Gastroesophageal sphincter (tissue), 4 donors: Measurements from ENCODE around the gene KIRREL1. TPM values are rescaled to one million over a fixed set of nuclear protein-coding genes. Genes with fewer than 3 reads are reported as not detected.
A peak's percentile ranks its signal among the peaks of the same experiment; 100 is the strongest.

ENCODE experiments used
- ATAC-seq: fragments of 150-250 bp; one replicate; pipeline ENCODE4 v1.9.1; 2016; ENCODE audit warnings: mild to moderate bottlenecking, moderate library complexity
- H3K27ac ChIP-seq, 4 donors: fragments of 200-600 bp; sonication (generic) in 3 of 4; 1 replicate in 3 of 4; 2 replicates in 1 of 4; pipeline ENCODE4 v1.5.1; 2016 to 2019
- H3K27me3 ChIP-seq: fragments of 200-600 bp; sonication (generic); one replicate; pipeline ENCODE4 v1.5.1; 2019
- H3K36me3 ChIP-seq, 2 donors: fragments of 200-600 bp; sonication (generic); one replicate each; pipeline ENCODE4 v1.5.1; 2019; ENCODE audit warnings: control low read depth in 1 of 2
- H3K4me1 ChIP-seq, 3 donors: fragments of 200-600 bp; sonication (generic); 1 replicate in 2 of 3; 2 replicates in 1 of 3; pipeline ENCODE4 v1.5.1; 2016 to 2019; ENCODE audit warnings: control low read depth in 2 of 3
- H3K4me3 ChIP-seq, 2 donors: fragments of 200-600 bp; sonication (generic); one replicate each; pipeline ENCODE4 v1.5.1; 2019; ENCODE audit warnings: mild to moderate bottlenecking in 1 of 2, moderate library complexity in 1 of 2
- H3K9me3 ChIP-seq, 3 donors: fragments of 200-600 bp; sonication (generic); one replicate each; pipeline ENCODE4 v1.5.1; 2017 to 2019; ENCODE audit warnings: control low read depth in 2 of 3
- EP300 ChIP-seq: sonication (generic); formaldehyde crosslinking; IDR thresholded peaks from one replicate; pipeline ENCODE4 v1.6.1; 2017; ENCODE audit warnings: antibody characterized with exemption, mild to moderate bottlenecking
- POLR2A ChIP-seq, 2 donors: fragments of 450-650 bp; IDR thresholded peaks; one replicate each; pipeline ENCODE4 v1.6.1; 2017; ENCODE audit warnings: antibody characterized with exemption in 2 of 2, mild to moderate bottlenecking in 2 of 2, moderate library complexity in 1 of 2
- POLR2AphosphoS5 ChIP-seq: sonication (generic); formaldehyde crosslinking; IDR thresholded peaks from one replicate; pipeline ENCODE4 v1.6.1; 2017; ENCODE audit warnings: antibody characterized with exemption
- WGBS, 2 donors: methylation state at CpG; one replicate each; pipeline ENCODE4 v1.1.5; 2018; ENCODE audit warnings: low coverage in 1 of 2; 5-methylcytosine and 5-hydroxymethylcytosine counted together
- total RNA-seq, 4 donors: library from RNA; depleted of rRNA; stranded (reverse); fragments of >200 nt; gene quantifications; one replicate each; pipeline ENCODE4 v1.1.0, GENCODE V29; 2016
- TF ChIP-seq, protein P1 (sequence below), 4 experiments: fragments of 200-600 bp in 2 of 4; fragments of 450-650 bp in 2 of 4; sonication (generic) in 1 of 4; IDR thresholded peaks; one replicate each; pipeline ENCODE4 v1.5.1; 2017 to 2019; ENCODE audit warnings: antibody characterized with exemption in 4 of 4, mild to moderate bottlenecking in 2 of 4, moderate library complexity in 2 of 4

Gene KIRREL1
- total RNA-seq, 4 donors from 2014 or later = 43.1 to 73.1 (median 48.1) TPM

DNA sequence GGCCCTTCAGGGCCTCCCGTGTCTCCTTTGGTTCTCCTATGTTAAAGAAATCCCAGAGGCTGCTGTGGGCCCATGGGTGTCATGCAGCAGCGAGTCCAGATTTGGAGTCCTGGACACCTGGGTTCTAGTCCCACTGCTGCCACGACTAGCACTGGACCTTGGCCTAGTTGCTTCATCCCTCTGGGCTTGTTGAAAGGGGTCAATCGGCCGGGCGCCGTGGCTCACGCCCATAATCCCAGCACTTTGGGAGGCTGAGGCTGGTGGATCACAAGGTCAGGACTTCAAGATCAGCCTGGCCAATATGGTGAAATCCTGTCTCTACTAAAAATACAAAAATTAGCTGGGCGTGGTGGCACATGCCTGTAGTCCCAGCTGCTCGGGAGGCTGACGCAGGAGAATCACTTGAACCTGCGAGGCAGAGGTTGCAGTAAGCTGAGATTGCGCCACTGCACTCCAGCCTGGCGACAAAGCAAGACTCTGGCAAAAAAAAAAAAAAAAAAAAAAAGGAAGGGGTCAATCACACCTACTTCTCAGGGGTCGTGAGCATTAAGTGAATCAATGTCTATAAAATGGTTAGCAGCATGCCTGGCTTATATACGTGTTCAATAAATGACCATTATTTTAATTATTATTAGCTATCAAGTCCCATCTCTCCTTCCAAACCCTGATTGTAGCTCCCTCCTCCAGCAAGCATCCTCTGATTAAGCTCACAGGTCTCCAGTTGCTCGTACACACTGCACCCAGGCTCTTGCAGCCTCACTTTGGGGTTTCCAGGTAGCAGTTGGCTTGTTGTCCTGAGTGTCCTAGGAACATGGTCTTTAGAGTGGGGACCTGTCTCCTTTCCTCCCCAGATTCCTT, 43.8 kb downstream of the KIRREL1 start:
- H3K27me3 ChIP-seq = no peaks in the 10 kb centered on the region
- peaks cover 0 to 46% (median 8%) of the 10 kb centered on the region in 3 donors for H3K4me1 ChIP-seq
- no peaks in the 10 kb centered on the region for H3K9me3 ChIP-seq
- TF ChIP-seq EP300 (no peak), POLR2AphosphoS5 (no peak), POLR2A (IDR thresholded peaks at IDR 0.05) (no peak)
- TF ChIP-seq, protein P1, sequence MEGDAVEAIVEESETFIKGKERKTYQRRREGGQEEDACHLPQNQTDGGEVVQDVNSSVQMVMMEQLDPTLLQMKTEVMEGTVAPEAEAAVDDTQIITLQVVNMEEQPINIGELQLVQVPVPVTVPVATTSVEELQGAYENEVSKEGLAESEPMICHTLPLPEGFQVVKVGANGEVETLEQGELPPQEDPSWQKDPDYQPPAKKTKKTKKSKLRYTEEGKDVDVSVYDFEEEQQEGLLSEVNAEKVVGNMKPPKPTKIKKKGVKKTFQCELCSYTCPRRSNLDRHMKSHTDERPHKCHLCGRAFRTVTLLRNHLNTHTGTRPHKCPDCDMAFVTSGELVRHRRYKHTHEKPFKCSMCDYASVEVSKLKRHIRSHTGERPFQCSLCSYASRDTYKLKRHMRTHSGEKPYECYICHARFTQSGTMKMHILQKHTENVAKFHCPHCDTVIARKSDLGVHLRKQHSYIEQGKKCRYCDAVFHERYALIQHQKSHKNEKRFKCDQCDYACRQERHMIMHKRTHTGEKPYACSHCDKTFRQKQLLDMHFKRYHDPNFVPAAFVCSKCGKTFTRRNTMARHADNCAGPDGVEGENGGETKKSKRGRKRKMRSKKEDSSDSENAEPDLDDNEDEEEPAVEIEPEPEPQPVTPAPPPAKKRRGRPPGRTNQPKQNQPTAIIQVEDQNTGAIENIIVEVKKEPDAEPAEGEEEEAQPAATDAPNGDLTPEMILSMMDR (IDR thresholded peaks at IDR 0.05) = no peak
- WGBS, 2 donors = 79 to 85% methylated on average over 7 to 12 of the region's 17 CpGs
- no peak overlapping the region for H3K4me3 ChIP-seq
- peak overlapping the region in 1 of 4 donors; percentile 44 for H3K27ac ChIP-seq
- H3K36me3 ChIP-seq = no peaks in the 10 kb centered on the region
- ATAC-seq = no peak

- Histone ChIP-seq H3K27me3 (no peaks in the 10 kb centered on the region), H3K9me3 (no peaks in the 10 kb centered on the region), H3K36me3 (no peaks in the 10 kb centered on the region), H3K4me3 (no peak overlapping the region), H3K27ac (peak overlapping the region in 1 of 4 donors; percentile 44), H3K4me1 (peaks cover 0 to 46% (median 8%) of the 10 kb centered on the region in 3 donors)
- ATAC-seq = peak; percentile 35
- TF ChIP-seq, protein P1 (IDR thresholded peaks at IDR 0.05) = no peak
- no peak for TF ChIP-seq EP300
- no peak for TF ChIP-seq POLR2AphosphoS5
- no peak for TF ChIP-seq POLR2A (IDR thresholded peaks at IDR 0.05)
- WGBS, 2 donors = 9 to 31% methylated on average over 3 to 4 of the region's 9 CpGs
These were observed 44.5 kb downstream of the KIRREL1 start for GRCh38 chr1:158037866-158038359.

DNA sequence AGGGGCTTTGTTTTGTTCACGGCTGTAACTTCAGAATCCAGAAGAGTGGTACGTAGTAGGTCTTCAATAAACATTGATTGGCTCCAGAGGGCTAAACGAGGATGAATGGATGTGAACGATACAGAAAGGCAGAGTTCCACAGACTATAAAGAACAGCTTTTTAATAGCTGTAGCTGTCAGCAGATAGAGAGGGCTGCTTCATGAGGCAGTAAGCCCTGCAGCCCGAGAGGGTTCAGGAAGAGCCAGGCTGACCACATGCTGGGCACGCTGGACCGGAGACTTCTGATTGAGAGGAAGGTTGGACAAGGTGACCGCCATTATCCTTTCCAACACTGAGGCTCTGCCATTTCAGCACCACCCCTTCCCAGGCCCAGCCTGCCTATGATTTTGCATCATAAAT, 45.3 kb downstream of the KIRREL1 start:
- Histone ChIP-seq H3K27ac (no peak overlapping the region), H3K9me3 (no peaks in the 10 kb centered on the region), H3K36me3 (no peaks in the 10 kb centered on the region), H3K4me3 (no peak overlapping the region), H3K4me1 (peaks cover 0 to 55% (median 8%) of the 10 kb centered on the region in 3 donors), H3K27me3 (no peaks in the 10 kb centered on the region)
- TF ChIP-seq EP300 (no peak), POLR2AphosphoS5 (no peak), POLR2A (IDR thresholded peaks at IDR 0.05) (no peak)
- TF ChIP-seq, protein P1 (IDR thresholded peaks at IDR 0.05) = no peak
- 64 to 72% methylated on average over 4 to 7 of the region's 8 CpGs for WGBS, 2 donors
- ATAC-seq = no peak

DNA sequence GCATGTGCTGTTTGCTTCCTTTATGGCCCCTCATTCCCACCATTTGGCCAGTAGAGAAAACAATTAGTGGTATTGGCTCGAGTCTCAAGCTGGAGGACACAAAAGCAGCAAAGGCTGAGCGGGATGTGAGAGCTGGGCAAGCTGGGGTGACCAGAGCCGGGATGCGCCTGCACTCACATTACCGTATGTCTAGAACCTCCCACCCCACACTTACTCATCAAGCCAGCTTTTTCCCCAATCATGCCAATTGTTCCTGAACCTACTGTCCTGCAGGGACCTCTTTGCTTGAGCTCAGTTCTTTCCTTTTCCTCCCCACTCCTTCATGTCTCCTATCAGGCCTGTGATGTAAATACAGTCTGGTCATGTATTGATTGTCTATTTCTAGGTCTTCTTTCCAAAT, 45.9 kb downstream of the KIRREL1 start:
- 58 to 77% methylated on average over 3 to 5 of the region's 5 CpGs for WGBS, 2 donors
- Histone ChIP-seq H3K27ac (no peak overlapping the region), H3K36me3 (no peaks in the 10 kb centered on the region), H3K27me3 (no peaks in the 10 kb centered on the region), H3K4me3 (no peak overlapping the region), H3K9me3 (no peaks in the 10 kb centered on the region), H3K4me1 (peaks cover 0 to 60% (median 8%) of the 10 kb centered on the region in 3 donors)
- no peak for ATAC-seq
- TF ChIP-seq EP300 (no peak), POLR2AphosphoS5 (no peak), POLR2A (IDR thresholded peaks at IDR 0.05) (no peak)
- TF ChIP-seq, protein P1 (IDR thresholded peaks at IDR 0.05) = no peak

DNA sequence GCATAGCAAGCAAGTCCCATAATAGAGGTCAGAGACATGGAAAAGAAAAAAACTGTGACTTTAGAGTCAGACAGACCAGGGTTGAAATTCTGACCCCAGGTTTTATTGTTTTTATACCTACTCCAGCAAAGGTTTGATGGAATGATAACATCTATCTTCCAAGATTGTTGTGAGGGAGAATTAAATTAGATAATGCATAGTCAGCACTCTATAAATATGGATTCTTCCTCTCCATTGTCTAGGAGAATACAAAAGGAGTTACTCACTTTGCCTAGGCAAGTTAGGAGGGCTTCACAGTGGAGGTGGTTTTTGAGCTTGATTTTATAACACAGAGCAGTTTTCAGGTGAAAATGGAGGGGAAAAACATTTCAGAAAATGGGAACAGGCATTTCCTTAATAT, 46.9 kb downstream of the KIRREL1 start:
- TF ChIP-seq EP300 = no peak
- TF ChIP-seq POLR2AphosphoS5 = no peak
- TF ChIP-seq, protein P1 (IDR thresholded peaks at IDR 0.05) = no peak
- TF ChIP-seq POLR2A (IDR thresholded peaks at IDR 0.05) = no peak
- H3K9me3 ChIP-seq = no peaks in the 10 kb centered on the region
- no peaks in the 10 kb centered on the region for H3K27me3 ChIP-seq
- ATAC-seq = no peak
- H3K4me1 ChIP-seq = peaks cover 0 to 66% (median 11%) of the 10 kb centered on the region in 3 donors
- H3K4me3 ChIP-seq = no peak overlapping the region
- no peaks in the 10 kb centered on the region for H3K36me3 ChIP-seq
- no peak overlapping the region for H3K27ac ChIP-seq
